Choroid plexus epithelial cell (primary cell): ENCODE measurements around the gene KLHL21.
A peak's percentile ranks its signal among the peaks of the same experiment; 100 is the strongest.

Experiments
- DNase-seq: peaks from one replicate; pipeline ENCODE4 v3.0.0-alpha.2; 2010; ENCODE audit warnings: low read depth
- H3K4me3 ChIP-seq: 2 replicates; pipeline ENCODE4 v1.5.1; 2011; ENCODE audit warnings: low read depth, mild to moderate bottlenecking, control low read depth, low read length, moderate library complexity
- CTCF ChIP-seq: conservative IDR thresholded peaks from 2 replicates; pipeline ENCODE4 v1.5.1; 2011; ENCODE audit warnings: low read depth, mild to moderate bottlenecking, control low read depth, inconsistent platforms, low read length, moderate library complexity

The KLHL21 gene

GRCh38 chr1:6614929-6615785 is 12.5 kb upstream of the KLHL21 start:
- no peak for TF ChIP-seq CTCF
- H3K4me3 ChIP-seq: peak overlapping the region; percentile 76
- DNase-seq: peak; percentile 41

GRCh38 chr1:6614019-6614928 is 11.6 kb upstream of the KLHL21 start:
- DNase-seq: peak; percentile 21
- TF ChIP-seq CTCF: no peak

GRCh38 chr1:6613361-6614018 is 10.8 kb upstream of the KLHL21 start, which contains the start of gene PHF13:
Gene PHF13 (plus strand): TSS chr1:6613731. CDS start chr1:6614067, 336 bp downstream.
- DNase-seq: peak; percentile 100
- no peak for TF ChIP-seq CTCF
- peak within 1 kb of the TSS; percentile 84 for H3K4me3 ChIP-seq

More at GRCh38 chr1:6614019-6614928, 11.6 kb upstream of the KLHL21 start:
- peak overlapping the region; percentile 76 for H3K4me3 ChIP-seq

- no peak for TF ChIP-seq CTCF
- peak overlapping the region; percentile 84 for H3K4me3 ChIP-seq
- DNase-seq: peak; percentile 54
Measured at GRCh38 chr1:6612641-6613360, 10.1 kb upstream of the KLHL21 start.

- peak overlapping the region; percentile 97 for H3K4me3 ChIP-seq
- peak; percentile 81 for DNase-seq
- TF ChIP-seq CTCF: no peak
Measured at GRCh38 chr1:6603915-6604558, 1.4 kb upstream of the KLHL21 start.
